Neutrophil (primary cell): Measurements from ENCODE around the gene CHRNB2.

Experiments used
- H3K27ac ChIP-seq: fragments of 200-600 bp; sonication (generic); 2 replicates; pipeline ENCODE4 v1.5.1; 2016; ENCODE audit warnings: mild to moderate bottlenecking, moderate library complexity
- H3K27me3 ChIP-seq: fragments of 200-600 bp; sonication (generic); 2 replicates; pipeline ENCODE4 v1.6.0; 2016; ENCODE audit warnings: mild to moderate bottlenecking
- H3K36me3 ChIP-seq: fragments of 200-600 bp; sonication (generic); 2 replicates; pipeline ENCODE4 v1.5.1; 2017
- H3K4me1 ChIP-seq, 2 experiments: fragments of 200-600 bp in 1 of 2; sonication (generic) in 1 of 2; 1 replicate in 1 of 2; 2 replicates in 1 of 2; pipeline versions ENCODE4 v1.5.1 to v1.6.1; 2013 to 2016; ENCODE audit warnings: low read depth in 1 of 2, low read length in 1 of 2, mild to moderate bottlenecking in 1 of 2, moderate library complexity in 1 of 2; ENCODE audit not compliant: control insufficient read depth in 1 of 2, insufficient read depth in 1 of 2
- H3K4me3 ChIP-seq, 2 experiments: fragments of 200-600 bp in 1 of 2; sonication (generic) in 1 of 2; 1 replicate in 1 of 2; 2 replicates in 1 of 2; pipeline ENCODE4 v1.5.1; 2013 to 2016; ENCODE audit warnings: low read depth in 1 of 2, low read length in 1 of 2, mild to moderate bottlenecking in 1 of 2, moderate library complexity in 1 of 2
- H3K9me3 ChIP-seq: fragments of 200-600 bp; sonication (generic); 2 replicates; pipeline ENCODE4 v1.5.1; 2016
- CTCF ChIP-seq: fragments of 200-600 bp; sonication (generic); IDR thresholded peaks from 2 replicates; pipeline ENCODE4 v1.5.1; 2016; ENCODE audit warnings: antibody characterized with exemption

Gene CHRNB2

GRCh38 chr1:154589780-154590179 is 22.2 kb downstream of the CHRNB2 start:
- no peaks in the 10 kb centered on the region for H3K4me1 ChIP-seq
- H3K27me3 ChIP-seq: no peaks in the 10 kb centered on the region
- H3K4me3 ChIP-seq: no peak overlapping the region
- H3K27ac ChIP-seq: no peak overlapping the region
- peaks cover 3% of the 10 kb centered on the region for H3K9me3 ChIP-seq
- TF ChIP-seq CTCF: no peak
- peaks cover 100% of the 10 kb centered on the region for H3K36me3 ChIP-seq

DNA sequence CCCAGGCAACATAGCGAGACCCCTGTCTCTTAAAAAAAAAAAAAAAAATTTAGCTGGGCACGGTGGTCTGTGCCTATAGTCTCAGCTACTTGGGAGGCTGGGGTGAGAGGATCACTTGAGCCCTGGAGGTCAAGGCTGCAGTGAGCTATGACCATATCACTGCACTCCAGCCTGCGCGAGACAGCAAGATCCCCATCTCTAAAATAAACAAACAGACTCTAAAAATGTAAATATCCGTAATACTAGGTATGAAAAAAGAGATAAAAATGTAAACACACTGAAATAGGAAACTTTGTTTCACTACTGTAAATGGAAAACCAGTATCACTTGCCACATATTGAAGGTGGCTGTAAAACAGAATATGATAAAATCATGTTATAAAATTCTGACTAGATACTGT is 23.2 kb downstream of the CHRNB2 start:
- no peaks in the 10 kb centered on the region for H3K27me3 ChIP-seq
- no peak overlapping the region for H3K27ac ChIP-seq
- no peak for TF ChIP-seq CTCF
- H3K9me3 ChIP-seq: peaks cover 3% of the 10 kb centered on the region
- no peak overlapping the region for H3K4me3 ChIP-seq
- no peaks in the 10 kb centered on the region for H3K4me1 ChIP-seq
- H3K36me3 ChIP-seq: peaks cover 100% of the 10 kb centered on the region

DNA sequence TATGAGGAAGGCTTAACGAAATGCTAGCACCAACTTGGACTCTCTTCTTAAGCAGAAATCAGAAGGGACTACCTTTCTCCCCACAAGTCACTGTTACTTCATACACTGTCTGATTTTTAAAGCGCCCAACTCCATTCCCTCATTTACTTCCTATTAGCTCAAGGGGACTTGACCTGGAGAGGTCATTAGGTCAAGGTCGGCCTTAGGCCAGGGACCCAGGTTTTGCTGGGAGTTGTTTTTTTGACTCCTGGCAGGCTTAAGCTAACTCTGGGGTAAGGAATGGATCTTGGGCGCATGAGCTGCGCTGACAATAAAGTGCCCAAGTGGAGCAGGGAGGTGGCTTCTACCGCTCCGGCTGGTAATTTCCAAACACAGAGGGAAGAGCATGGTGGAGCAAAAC is 23.6 kb downstream of the CHRNB2 start:
- no peaks in the 10 kb centered on the region for H3K4me1 ChIP-seq

DNA sequence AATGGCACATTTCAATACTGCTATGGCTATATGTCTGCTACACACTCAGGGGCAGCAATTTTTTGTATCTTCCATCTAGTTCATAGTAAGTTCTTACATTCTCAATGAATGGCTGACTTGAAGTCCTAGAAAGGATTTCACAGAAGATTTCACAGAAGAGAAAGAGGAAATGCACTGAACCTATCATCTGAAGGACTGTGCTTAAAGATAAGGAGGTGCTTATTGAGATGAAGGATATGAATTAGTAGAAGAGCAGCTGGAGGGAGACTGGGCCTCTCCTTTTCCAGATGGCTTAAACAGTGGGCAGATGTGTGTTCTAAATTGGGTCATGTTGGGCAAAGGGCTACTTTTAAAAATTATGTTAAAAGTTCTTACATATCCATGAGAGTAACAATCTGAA is 25.8 kb downstream of the CHRNB2 start:
- no peaks in the 10 kb centered on the region for H3K27me3 ChIP-seq
- peaks cover 100% of the 10 kb centered on the region for H3K36me3 ChIP-seq
- H3K9me3 ChIP-seq: peaks cover 3% of the 10 kb centered on the region
- TF ChIP-seq CTCF: no peak
- H3K4me1 ChIP-seq: no peaks in the 10 kb centered on the region
- H3K4me3 ChIP-seq: no peak overlapping the region
- H3K27ac ChIP-seq: peak overlapping the region; percentile 58

More for the DNA sequence above, 23.6 kb downstream of the CHRNB2 start:
- Histone ChIP-seq H3K27me3 (no peaks in the 10 kb centered on the region), H3K4me3 (no peak overlapping the region), H3K9me3 (peaks cover 3% of the 10 kb centered on the region), H3K27ac (no peak overlapping the region), H3K36me3 (peaks cover 100% of the 10 kb centered on the region)
- TF ChIP-seq CTCF: no peak

- H3K36me3 ChIP-seq: peaks cover 100% of the 10 kb centered on the region
- no peak overlapping the region for H3K27ac ChIP-seq
- no peak for TF ChIP-seq CTCF
- H3K4me1 ChIP-seq: peaks cover 0 to 2% of the 10 kb centered on the region in 2 experiments
- H3K9me3 ChIP-seq: no peaks in the 10 kb centered on the region
- H3K4me3 ChIP-seq: no peak overlapping the region
- H3K27me3 ChIP-seq: no peaks in the 10 kb centered on the region
Measured at GRCh38 chr1:154594811-154595210, 27.2 kb downstream of the CHRNB2 start.

DNA sequence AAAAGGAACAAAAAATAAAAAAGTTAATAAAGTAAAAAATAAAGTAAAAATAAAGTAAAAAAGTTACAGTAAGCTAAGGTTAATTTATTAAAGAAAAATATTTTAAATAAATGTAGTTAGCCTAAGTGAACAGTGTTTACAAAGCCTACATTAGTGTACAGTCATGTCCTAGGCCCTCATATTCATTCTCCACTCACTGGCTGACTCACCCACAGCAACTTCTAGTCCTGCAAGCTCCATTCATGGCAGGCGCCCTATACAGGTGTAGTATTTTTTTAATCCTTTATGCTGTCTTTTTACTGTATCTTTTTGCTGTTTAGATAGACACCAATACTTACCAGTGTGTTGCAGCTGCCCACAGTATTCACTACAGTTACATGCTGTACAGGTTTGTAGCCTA is 28.0 kb downstream of the CHRNB2 start:
- no peaks in the 10 kb centered on the region for H3K9me3 ChIP-seq
- no peak for TF ChIP-seq CTCF
- peaks cover 100% of the 10 kb centered on the region for H3K36me3 ChIP-seq
- peaks cover 0 to 5% of the 10 kb centered on the region in 2 experiments for H3K4me1 ChIP-seq
- H3K27ac ChIP-seq: no peak overlapping the region
- no peaks in the 10 kb centered on the region for H3K27me3 ChIP-seq
- no peak overlapping the region for H3K4me3 ChIP-seq
